ENCODE data around the gene MRPL36.
A peak's percentile ranks its signal among the peaks of the same experiment; 100 is the strongest.
"Not testable (repeated sequence)": the region's sequence is repeated elsewhere in the genome, so short reads cannot be mapped to it uniquely, and the experiment has no call there.

The MRPL36 gene

DNA sequence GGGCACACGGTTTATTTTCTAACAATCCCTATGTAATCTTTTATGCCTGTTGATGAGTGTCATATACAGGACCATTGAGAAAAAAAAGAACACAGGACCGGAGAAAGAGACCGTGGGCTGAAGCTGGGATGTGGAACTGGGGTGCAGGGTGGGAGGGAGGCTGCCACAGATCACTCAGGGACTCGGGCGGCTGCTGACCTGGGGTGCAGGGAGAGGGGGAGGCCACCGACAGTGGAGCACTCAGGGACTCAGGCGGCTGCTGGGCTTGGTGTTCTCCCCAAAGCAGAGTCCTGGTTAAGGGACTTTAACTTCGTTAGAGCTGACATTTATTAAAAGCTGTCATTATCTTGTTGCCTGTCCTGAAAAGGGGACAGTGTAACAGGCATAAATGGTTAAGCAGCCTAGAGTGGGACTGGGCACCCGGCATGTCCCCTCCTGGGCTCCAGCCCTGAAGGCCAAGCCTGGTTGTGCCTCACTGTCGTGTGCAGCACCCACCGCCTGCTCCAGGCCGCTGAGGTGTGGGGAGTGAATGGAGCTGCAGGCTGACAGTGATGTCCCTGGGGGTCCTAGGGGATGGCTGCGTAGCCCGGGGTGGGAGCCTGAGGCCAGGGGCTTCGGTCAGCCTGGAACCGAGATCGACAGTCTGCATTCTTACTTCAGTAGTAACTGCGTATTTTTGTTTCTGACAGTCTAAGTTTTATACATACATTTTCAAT, 15.6 kb upstream of the MRPL36 start:
- no peak for DNase-seq (ENCODE audit: low read depth)

DNA sequence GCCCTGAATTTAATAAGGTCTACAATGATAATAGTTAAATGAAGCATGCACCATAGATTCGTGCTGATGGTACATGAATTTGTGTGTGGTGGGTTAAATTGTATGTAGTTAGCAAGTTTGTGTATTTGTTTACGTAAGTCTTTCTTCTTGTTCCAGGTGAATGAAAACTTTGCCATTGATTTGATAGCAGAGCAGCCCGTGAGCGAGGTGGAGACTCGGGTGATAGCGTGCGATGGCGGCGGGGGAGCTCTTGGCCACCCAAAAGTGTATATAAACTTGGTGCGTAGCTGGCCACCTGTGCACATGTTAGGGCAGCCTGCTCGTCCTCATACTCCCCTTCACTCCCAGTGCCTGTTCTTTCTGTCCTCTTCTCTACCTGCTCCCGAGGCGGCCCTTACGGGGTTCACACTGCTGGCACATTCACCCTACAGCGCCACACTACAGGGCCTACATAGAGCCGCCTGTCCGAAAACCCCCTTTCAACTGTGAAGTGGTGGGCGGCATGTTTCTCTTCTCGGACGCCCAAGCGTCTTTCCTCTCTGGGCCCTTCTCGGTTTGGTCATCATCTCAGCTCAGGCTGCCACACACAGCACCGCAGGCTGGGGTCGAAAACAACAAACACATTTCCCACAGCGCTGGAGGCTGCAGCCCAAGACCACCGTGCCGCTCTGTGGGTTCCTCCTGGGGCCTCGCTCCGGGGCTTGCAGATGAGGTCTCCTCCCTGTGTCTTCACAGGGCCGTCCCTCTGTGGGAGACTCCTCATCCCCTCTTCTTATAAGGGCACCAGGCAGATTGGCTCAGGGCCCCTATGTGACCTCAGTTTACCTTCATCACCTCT, 14.8 kb upstream of the MRPL36 start:
- DNase-seq (ENCODE audit: low read depth): no peak

DNA sequence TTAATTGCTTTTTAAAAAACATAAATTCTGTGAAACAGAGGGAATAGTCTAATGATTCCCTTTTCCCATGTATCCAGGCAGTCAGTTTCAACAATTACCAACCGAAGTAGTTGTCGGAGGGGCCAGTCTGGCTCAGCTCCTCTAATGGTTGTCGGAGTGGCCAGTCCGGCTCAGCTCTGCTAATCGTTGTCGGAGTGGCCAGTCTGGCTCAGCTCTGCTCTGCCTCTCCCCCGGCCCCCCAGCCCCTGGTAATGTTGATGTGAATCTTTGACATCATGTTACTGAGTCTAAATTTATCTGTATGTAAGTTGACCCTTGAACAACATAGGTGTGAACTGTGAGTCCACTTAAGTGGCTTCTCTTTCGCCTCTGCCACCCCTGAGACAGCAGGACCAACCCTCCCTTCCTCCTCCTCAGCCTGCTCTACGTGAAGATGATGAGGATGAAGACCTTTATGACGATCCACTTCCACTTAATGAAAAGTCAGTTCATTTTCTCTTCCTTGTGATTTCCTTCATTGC, 11.0 kb upstream of the MRPL36 start:
- DNase-seq (ENCODE audit: low read depth): no peak

DNA sequence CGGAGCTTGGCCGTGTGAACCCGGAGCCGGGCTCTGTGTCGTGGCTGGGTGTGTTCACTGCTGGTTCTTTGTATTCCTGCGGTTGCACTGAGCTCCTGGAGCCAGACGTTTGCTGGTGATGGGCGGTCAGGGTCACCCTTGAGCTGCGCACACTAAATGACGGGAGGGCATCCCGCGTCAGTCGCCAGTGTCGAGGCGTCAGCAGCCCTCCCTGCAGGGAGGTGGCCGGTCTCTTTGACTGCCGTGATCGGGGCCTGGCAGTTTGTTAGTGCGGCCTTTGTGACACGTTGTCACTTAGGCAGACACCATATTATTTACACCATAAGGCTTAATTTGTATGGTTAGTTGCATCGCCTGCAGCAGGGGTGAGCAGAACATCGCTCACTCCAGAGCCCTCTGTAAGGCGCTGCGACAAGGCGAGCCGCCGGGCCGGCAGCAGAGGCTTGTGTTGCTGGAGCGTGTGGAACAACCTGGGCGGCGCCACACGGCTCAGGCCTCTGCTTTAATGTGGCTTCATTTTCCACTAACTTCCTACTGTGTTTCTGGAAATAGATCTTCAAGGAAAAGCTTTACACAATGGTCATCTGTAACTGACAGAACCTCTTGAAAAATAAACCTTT, 9.9 kb upstream of the MRPL36 start:
- DNase-seq (ENCODE audit: low read depth): no peak

DNA sequence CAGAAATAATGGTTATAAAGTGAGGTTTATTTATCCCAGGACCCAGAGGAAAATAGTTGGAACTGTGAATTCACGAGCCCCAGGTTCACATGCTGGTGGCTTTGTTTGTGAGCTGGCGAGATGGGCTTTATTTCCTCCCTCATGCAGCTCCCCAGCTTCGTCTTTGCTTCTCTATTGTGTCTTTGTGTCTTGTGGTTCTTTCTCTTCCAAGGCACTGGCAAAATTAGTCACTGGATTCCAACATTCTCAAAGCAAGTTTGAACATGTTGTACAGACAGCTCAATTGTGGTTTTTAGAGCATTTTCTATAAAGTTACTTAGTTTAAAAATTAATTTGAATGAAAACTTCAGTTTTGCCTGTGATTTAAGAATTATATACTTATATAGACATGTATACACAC, 8.8 kb upstream of the MRPL36 start:
- DNase-seq (ENCODE audit: low read depth): no peak

DNA sequence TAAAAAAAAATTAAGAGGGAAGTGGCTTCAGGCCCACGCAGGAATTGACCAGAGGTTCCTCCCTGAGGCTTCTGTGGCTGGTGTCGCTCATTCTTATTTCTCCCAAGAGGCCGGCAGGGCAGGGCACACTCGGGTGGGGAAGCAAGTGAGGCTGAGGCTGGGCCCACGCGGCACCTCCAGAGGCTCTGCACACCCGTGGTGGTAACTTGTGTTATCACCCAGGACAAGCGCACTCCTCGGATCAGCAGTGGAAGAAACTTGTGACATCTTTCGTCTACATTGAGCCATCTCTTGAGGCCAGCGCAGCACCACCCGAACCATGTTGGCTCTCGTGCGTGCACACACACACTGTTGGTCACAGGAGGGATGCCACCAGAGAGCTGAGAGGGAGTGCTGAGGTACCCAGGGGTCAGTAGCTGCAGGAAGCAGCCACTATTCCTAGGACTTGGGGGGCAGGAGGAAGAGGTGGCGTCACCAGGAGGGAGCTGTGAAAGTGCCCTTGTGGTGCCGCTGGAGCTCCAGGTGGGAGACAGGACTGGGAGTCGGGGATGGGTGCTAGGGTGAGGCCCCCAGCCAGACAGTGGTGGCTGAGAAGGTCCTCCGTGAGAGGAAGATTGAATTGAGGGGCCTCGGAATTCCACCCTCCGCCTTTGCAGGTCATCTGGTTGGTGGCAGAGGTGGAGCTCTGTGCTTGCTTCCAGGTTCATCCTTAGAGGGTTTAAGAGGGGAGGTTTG, 8.0 kb upstream of the MRPL36 start:
- no peak for DNase-seq (ENCODE audit: low read depth)

DNA sequence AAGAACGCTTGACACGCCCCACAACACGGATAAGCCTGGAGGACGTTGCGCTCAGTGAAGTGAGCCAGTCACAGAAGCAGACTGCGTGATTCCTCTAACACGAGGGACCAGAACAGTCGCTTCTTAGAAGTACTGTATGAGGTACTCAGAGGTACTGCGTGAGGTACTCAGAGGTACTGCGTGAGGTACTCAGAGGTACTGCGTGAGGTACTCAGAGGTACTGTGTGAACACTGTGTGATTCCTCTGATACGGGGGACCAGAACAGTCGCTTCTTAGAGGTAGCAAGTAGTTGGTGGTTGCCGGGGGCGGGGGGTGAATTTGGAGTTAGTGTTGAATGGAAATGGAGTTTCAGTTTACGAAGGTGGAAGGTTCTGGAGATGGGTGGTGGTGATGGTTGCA, 7.3 kb upstream of the MRPL36 start:
- DNase-seq (ENCODE audit: low read depth): no peak

DNA sequence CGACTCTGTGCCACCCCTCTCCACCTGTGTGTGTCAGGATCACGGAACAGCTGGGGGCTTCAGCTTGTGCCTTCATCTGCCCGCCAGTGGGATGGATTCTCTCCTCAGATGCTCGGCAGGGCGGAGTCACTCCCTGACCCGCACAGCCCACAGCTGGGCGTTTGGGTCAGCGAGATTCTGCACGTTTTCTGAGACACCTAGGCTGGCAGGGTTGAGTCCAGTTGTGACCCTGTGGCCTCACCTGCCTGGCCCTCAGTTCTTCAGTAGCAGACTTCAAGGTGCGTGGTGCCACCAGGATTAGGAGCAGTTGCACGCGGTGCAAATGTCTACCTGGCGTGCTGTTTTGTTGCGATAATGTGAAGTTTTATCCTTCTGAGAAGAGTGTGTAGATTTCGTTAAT, 6.6 kb upstream of the MRPL36 start:
- DNase-seq (ENCODE audit: low read depth): no peak

DNA sequence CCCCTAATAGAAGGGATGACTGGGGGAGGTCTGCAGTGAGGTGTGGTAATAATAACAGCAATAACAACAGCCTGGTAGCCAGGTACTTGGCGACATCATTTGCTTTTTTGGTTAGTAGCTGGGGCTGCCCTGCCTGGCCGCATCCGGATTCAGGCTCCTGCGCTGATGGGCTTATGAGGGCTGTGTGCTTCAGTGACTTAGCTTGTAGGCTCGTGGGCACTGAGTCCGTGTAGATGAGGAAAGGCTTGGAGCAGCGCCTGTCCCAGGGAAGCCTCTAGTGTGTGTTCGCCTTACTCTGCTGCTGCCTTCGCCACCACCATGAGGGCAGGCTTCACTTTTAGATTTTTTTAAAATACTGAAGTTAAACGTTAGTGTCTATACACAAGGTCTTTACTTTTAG, 6.1 kb upstream of the MRPL36 start:
- DNase-seq (ENCODE audit: low read depth): no peak

DNA sequence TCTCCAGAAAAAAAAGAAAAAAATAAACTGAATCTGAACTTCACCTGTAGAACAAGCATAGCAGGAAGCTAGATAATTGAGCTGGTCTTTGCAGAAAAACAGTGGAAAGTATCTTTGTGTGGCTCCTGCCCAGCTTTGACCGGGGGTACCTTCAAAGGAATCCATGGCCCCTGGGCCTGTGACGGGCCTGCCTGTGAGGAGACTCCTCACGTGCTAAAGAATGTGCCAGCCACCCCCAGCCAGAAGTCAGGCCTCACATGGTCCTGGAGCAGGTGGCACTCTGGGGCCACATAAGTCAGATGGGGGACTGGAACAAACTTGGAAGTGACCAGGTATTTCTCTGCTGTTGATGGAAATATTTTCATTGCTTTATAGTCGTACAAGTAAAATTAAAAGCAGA, 5.7 kb upstream of the MRPL36 start:
- DNase-seq (ENCODE audit: low read depth): no peak

DNA sequence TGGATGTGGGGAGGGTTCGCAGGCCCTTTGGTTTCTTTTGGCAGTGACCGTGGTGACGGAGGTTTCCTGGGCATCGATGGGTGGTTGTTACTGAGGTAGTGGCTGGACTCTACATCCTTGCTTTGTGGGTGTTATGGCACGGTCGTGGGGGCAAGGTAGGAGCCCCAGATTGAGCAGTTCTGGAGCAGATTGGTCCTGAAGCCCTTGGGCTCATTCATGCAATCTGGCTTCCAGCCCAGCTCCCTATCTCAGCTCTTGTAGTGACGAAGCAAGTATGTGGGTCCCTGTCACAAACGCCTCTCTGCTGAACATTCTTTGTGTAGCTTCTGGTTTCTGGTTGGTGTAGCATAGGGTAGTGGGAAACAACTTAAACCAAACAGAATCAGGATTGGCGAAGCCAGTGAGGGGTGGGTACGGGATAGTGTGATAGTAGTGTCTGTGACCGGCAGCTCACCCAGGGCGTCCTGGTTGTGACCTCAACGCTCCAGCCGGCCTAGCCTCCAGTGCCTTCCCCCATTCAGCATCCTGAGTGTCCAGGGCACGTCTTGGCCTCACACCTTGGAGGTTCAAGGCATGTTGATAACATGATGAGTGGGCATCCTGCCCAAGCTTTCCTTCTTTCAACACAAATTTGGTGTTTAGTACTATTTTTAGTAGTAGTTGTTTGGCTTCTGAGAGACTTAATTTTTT, 4.5 kb upstream of the MRPL36 start:
- DNase-seq (ENCODE audit: low read depth): no peak

DNA sequence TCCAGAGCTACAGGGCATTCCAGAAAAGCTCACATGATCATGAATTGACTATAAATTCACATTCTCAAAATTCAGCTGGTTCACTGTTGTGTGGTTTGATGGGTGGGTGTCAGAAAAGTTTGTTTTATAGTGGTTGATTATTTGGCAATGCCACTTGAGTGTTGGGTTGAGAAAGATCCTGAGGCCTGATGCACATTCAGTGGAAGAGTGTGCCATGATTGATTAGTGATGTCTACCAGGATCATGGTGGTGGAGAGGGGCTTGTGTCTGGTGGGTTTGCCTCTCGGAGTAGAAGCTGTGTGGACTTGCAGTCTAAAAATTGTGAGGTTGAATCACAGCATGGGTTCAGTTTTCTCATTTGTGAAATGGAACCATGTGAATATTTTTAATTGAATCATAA, 3.6 kb upstream of the MRPL36 start:
- no peak for DNase-seq (ENCODE audit: low read depth)

DNA sequence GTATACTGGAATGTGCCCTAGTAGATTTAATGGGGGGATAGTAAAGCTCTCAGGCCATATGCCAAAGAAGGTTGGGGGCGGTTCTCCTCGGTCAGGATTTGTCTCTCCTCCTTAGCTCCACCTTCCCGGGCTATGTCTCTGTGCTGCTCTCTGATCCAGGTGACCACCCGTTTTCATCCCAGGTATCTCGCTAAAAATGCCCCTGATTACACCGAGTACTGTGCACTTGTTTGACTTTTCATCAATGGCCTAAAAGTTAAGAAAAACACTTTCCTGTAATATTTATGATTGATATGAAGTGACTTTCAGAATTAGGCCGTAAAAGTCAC, 2.3 kb upstream of the MRPL36 start:
- no peak for DNase-seq (ENCODE audit: low read depth)

DNA sequence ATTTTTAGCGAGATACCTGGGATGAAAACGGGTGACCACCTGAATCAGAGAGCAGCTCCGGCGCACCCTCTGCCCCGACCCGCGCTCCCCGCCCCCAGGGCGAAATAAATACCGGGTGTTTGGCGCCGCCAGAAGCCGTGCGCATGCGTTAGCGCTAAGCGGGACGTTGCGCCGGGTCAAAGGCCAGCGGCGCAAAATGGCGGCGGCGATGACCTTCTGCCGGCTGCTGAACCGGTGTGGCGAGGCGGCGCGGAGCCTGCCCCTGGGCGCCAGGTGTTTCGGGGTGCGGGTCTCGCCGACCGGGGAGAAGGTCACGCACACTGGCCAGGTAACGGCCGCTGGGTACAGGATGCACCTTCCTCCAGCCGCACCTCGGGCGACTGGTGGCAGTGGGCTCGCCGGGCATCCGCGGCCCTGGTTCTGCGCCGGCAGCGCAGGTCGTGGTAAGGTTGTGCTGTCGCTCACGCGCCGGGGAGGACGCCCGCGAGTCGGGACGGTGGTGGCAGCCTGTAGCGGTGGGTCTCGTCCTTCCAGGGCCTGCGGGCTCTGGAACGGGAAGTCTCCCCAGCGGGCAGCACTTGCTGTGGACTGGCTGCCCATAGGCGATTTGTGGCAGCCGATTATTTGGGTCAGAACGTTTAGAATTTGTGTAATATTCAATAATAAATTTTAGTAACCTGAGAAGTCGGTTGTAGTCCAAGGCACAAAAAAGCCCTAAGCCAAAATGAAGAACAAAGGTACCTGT, 1.8 kb upstream of the MRPL36 start, which contains the start of gene NDUFS6:
Gene NDUFS6 (plus strand): TSS at position 186 of the 745 bp plus-strand sequence. CDS start 11 bp downstream, at position 197.
- peak; percentile 73 for DNase-seq (ENCODE audit: low read depth)

DNA sequence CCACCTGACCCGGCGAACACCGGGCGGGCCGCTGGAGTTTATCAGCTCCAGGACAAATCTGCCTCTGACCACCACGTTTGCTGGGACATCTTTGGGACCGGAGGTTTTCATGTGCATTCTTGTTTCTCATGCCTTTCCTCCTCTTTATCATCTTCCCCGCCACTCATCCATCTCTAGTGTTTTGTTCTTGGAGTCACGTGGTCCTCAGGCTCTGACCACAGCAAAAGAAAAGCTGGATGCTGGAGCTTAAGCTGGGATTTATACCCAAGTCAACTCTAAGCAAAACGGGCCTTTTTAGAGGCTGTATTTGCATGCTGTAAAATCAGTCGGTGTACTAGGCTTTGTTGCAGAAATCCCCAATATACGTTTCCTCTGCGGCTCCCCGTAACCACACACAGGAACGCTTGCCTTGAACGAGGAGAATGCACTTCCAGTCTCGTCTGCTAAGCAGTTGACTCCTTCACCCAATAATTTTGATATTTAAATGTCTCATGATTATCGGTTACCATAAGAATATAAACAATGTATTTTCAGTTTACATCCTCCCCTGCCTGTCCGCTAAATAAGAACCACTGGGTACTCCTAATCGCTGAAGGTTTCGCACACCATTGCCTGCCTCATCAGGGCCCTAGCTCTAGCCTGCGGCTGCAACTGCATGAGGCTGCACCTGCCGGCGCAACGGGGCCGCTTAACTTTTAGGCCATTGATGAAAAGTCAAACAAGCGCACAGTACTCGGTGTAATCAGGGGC, 1.0 kb upstream of the MRPL36 start:
- DNase-seq (ENCODE audit: low read depth): peak; percentile 19

DNA sequence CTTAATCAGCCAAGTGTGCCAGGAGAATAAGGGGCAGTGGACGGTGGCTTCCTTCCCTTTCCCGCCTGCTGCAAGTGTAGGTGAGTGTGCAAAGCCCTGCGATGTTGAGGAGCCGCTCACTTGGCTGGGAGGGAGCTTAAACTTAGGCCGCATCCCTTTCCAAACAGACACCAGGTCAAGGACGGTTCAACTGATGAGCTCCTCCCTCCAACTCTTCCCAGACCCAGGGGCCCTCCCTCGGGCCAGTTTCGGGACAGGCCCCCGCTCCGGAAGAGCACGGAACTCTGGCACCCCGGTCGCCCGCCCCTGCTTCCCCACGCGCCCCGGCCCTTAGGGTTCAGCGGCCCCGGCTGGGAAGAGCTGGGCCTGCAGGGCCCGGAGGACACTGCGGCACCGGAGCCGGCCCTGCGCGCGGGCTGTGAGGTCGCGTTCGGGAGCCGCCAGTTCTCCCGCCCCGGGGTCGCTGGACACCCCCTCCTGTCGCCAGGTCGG, 481 bp downstream of the MRPL36 start:
- peak; percentile 8 for DNase-seq (ENCODE audit: low read depth)

DNA sequence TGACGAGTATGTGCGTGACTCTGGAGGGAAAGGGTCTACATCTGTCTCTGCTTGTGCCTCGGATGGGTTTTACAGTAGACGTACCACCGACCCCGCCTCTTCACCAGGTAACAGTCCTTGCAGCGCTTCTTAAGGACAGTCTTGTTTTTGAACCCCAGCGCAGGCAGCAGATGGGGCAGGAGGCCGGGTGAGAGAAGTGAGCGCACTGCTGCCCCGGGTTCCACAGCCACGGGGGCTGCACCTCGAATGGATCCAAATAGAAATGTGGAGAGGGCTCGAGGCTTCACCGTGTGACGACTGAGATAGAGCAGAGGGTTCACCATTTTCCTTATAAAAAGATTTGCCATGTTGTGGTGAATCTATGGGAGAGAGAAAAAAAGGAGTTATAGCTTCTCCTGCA, 1.0 kb downstream of the MRPL36 start:
- not testable (repeated sequence) for DNase-seq (ENCODE audit: low read depth)

DNA sequence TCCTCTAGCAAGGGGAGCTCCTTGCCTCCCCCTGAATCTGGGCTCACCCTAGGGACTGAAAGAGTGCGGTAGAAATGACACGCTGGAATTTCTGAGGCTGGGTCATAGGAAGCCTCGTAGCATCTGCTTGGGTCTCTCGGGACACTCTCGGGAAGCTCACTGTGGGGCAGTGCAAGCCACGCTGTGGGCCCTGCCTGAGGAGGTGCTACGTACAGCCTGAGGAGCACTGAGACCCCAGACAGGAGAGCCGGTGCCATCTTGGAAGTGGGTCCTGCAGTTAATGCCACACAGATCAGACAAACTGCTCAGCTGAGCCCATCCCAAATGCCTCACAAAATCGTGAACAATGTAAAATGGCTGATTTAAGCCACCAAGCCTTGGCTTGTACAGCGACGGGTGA, 1.8 kb downstream of the MRPL36 start:
- DNase-seq (ENCODE audit: low read depth): no peak

DNA sequence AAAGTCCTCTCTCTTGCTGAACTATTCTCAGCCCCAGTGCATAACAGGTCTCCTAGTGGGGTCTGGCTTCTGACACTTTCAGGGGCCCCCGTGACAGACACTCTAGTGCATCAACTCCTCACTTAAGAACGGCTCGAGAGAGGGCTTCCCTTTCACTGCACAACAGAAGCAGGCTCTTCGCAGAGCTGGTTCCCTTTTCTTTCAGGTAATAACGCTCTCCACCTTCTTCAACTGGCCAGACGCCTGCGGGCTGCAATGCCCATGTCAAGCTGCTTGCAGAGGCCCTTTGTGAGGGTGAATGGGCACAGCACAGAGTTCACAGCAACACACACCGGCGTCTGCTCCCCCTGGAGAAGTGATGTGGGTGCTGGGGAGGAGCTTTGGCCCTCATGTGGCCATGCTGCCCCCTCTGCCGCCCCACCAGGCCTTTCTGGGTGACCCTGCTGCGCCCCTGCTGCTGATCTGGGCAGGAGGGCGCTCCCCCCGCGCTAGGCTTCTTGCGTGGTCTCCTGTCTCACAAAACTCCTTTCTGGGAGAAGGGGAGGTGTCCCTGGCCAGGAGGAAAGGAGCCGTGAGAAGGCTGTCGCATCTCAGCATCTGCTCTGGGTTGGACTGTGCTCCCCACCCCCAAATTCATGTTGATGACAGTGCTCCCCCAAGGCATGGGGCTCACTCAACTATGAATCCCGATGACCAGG, 2.4 kb downstream of the MRPL36 start:
- no peak for DNase-seq (ENCODE audit: low read depth)

Measured in activated T-helper 9 cell treated with anti-CD3 and anti-CD28 coated beads, Interleukin-2, amount 50 U/mL, for 16 hours (primary cell).